GM21390 (cell line): ENCODE results near the gene NOS1AP.
"Not testable (repeated sequence)": the region's sequence is repeated elsewhere in the genome, so short reads cannot be mapped to it uniquely, and the experiment has no call there.

ENCODE experiments used
- ATAC-seq: cut with Tn5 transposase; IDR thresholded peaks from one replicate; pipeline ENCODE4 v1.9.1; 2021; ENCODE audit not compliant: unreplicated experiment

The NOS1AP gene

DNA sequence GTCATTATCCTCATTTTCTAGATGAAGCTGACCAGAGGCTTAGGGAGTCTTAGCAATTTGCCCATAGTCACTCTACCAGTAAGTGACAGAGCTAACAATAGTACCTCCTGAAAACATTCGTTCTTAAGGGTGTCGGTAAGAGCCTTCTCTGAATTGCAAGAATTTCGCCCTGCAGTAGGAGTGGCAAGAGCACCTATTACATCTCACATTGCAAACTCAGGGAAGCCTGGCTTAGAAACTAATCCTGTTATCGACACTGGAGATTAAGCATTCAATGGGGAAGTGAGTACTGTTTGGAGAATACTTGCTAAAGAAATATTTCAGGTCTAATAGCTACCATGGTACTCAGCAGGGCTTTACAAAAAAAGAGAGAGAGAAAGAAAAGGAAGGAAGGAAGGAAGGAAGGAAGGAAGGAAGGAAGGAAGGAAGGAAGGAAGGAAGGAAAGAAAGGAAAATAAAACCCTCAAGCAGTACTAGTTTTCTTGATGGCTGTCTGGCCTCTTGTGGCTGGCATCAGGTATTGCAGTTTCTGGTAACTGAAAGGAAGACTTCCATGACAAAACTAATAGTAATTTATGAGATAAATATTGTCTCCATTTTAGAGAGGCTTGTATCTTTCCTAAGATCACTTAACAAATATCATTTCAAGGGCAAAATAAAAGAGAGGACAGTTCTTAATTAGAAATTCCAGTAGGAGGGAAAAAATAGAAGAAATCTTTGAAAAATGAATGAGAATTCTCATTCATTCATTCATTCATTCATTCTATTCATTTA lies 322.5 kb downstream of the NOS1AP start:
- ATAC-seq = no peak

DNA sequence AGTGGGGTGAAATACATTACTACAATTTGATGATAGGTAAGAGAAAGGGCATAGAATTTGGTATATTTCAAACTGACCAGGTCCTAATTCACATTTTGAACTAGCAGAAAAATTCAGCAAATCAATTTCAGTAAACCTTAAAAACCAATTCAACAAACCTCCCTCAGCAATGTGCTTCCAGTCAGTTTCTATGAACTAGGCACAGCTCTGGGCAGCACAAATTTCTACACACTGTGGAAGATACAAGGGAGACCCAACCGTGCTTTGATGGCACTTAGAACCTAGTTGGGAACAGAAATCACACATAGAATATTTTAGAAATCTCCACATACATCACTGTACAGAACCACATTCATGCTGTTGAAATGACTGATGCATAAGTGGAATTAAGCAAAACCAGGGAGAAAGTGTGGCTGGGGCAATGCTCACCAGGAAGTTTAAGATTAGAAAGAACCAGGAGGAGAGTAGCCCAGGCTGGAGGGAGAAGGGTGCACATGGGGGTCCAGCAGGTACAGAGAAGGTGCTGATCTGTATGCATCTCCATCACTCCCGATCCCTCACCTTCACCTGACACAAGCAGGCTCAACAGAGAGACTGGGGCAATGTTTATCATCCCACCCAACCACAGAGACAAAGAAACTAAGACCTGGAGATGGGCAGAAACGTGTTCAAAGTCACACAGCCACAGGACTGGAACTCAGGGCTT lies 326.9 kb downstream of the NOS1AP start:
- no peak for ATAC-seq

DNA sequence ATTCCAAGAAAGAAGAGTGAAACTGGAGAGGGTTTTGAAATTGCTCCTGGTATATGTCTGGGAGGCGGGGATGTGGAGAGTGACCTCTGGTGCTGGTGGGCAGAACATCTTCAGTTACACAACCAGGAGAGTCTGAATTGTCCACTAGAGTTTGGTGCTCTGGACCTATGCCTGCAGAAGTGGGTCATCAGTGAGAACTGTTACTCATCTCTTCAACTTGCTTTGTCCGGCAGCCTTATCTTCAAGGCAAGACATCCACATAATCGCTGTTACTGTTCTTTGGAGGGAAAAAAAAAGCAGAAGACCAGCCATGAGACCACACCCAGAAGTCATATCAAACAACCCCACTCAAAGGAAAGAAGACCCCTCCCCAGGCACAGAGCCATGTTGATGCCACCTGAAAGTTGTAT lies 327.6 kb downstream of the NOS1AP start:
- ATAC-seq = no peak

- no peak for ATAC-seq
Measured at GRCh38 chr1:162397943-162398560, 328.6 kb downstream of the NOS1AP start.

DNA sequence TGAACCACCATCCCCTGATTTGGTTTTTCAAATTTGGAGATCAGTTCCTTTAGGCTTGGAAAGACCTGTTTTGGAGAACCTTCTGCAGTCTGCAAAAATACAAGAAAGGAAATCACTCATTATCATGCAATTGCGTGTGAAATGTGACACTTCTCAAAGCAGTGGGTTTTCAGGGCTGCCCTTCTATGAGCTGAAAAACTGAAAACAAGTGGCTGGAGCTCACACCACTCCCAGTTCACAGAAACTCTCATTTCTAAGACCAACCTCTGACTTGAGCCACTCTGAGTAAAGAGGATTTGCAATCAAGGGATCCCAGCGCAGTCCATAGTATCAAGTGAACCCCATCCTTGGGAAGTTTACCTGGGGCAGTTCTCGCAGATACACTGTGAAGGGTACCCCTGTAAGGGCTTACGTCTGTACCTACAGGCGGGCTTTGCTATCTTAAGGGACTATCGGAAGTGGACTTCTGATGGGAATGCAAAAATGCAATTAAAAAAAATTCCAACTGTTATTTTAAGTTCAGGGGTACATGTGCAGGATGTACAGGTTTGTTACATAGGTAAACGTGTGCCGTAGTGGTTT lies 329.6 kb downstream of the NOS1AP start:
- ATAC-seq = no peak

DNA sequence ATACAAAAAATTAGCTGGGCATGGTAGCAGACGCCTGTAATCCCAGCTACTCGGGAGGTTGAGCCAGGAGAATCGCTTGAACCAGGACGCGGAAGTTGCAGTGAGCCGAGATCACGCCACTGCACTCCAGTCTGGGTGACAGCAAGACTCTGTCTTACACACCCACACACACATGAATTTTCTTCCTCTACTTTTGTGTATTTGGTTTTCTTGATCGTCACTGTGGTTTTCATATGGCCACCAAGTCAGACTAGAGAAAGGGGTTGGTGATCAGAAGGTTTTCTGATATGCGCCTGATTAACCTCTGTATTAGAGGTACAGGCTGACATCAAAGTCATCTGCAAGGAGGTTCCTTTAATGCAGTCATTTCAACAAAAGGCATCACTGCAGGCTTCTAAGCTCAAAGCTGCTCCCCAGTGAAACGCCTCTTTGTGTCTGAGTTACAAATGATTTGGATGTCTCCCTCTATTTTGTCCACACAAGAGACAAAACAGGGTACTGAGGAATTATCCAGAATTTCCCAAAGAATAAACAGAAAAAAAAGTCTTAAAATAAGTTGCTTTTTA lies 331.4 kb downstream of the NOS1AP start:
- no peak for ATAC-seq

DNA sequence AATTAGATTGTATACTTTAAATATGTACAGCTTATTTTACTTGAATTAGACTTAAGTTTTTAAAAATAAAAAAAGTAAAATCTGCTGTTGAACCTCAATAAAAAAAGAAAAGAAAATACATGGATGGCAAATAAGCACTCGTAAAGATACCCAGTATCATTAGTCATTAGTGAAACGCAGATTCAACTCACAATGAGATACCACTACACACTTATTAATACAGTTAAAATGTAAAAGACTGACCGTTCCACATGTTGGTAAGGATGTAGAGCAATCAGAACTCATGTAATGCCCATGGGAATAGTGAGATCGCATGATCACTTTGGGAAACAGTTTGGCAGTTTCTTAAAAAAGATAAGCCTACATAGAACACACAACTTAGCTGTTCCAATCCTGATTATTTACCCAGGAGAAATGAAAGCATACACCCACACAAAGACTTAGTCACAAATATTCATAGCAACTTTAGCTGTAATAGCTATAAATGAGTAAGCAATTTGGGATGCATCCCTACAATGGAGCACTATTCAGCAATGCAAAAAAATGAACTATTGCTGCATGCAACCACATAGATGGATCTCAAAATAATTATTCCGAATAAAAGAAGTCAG lies 335.2 kb downstream of the NOS1AP start:
- no peak for ATAC-seq

GRCh38 chr1:162405800-162406199 lies 336.3 kb downstream of the NOS1AP start:
- no peak for ATAC-seq

GRCh38 chr1:162406811-162407210 lies 337.3 kb downstream of the NOS1AP start:
- ATAC-seq = no peak

- ATAC-seq = no peak
Measured at GRCh38 chr1:162407539-162407938, 338.0 kb downstream of the NOS1AP start.

DNA sequence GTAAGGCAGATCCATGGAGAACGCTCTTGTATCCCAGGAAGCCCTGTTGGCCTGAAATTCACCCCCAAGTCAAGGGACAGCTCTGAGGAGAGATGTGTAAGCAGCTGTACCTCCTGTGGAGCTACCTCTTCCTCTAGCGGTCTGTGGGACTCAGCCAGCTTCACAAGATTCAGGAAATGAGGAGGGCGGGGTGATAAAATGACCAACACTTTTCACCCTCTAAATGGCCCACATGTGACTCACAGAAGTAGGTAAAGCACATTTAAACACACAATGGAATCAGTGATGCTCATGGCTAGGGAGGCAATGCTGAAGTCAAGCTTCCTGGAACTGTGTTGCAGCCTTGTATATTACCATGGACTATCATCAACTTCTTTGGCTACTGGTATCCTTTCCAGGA lies 342.5 kb downstream of the NOS1AP start, which contains the start of gene SH2D1B:
SH2D1B (minus strand) TSS at position 135 of the 400 bp plus-strand sequence; CDS start at position 15, 120 bp downstream.
- ATAC-seq = no peak

GRCh38 chr1:162416215-162416614 lies 346.7 kb downstream of the NOS1AP start:
- no peak for ATAC-seq

DNA sequence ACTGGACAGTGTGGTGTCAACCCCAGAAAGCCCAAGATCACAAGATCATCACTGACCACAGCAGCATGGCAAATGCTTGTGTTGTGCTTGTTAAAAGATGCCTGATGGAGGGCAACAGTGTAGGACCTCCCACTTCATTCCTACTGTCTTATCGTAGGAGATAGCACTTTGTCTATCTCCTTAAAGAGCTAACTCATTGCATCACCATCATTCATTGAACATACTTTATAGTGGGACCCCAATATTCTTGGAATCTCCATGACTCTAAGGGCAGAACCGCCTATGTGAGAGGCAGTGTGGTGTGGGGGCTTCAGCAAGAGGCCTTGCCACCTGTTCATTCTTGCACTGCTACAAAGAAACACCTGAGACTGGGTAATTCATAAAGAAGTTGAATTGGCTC lies 347.4 kb downstream of the NOS1AP start:
- no peak for ATAC-seq

GRCh38 chr1:162417650-162418049 lies 348.2 kb downstream of the NOS1AP start:
- no peak for ATAC-seq

DNA sequence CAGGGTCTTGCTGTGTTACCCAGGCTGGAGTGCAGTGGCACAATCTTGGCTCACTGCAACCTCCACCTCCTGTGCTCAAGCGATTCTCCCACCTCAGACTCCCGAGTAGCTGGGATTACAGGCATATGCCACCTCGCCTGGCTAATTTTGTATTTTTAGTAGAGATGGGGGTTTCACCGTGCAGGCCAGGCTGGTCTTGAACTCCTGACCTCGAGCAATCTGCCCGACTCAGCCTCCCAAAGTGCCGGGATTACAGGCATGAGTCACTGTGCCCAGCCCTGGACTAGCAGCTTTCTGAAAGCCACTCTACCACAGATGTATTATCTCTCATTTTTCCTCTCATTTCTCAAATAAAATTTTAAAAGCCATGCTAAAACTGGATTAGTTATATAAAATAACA lies 349.1 kb downstream of the NOS1AP start:
- ATAC-seq = not testable (repeated sequence)

- not testable (repeated sequence) for ATAC-seq
Measured at GRCh38 chr1:162419450-162419931, 350.0 kb downstream of the NOS1AP start.
